NCI-H69 (cell line): ENCODE results near the gene ZNF618.

Experiments
- DNase-seq: peaks from one replicate; lab custom pipeline; 2025; lab: John Stamatoyannopoulos, UW

Gene ZNF618

GRCh38 chr9:113957821-113958341 lies 81.8 kb downstream of the ZNF618 start:
- no peak for DNase-seq

GRCh38 chr9:113958556-113958955 lies 82.4 kb downstream of the ZNF618 start:
- no peak for DNase-seq

GRCh38 chr9:113960768-113961167 lies 84.7 kb downstream of the ZNF618 start:
- DNase-seq = no peak

- DNase-seq = no peak
Measured at GRCh38 chr9:113962396-113962795, 86.3 kb downstream of the ZNF618 start.

GRCh38 chr9:113963017-113963620 lies 87.0 kb downstream of the ZNF618 start:
- DNase-seq = peak; percentile 42

GRCh38 chr9:113963696-113964494 lies 87.8 kb downstream of the ZNF618 start:
- no peak for DNase-seq

GRCh38 chr9:113964495-113965170 lies 88.5 kb downstream of the ZNF618 start:
- no peak for DNase-seq

GRCh38 chr9:113966394-113966793 lies 90.3 kb downstream of the ZNF618 start:
- peak; percentile 10 for DNase-seq

- DNase-seq = no peak
Measured at GRCh38 chr9:113967380-113967779, 91.3 kb downstream of the ZNF618 start.

GRCh38 chr9:113969343-113969742 lies 93.2 kb downstream of the ZNF618 start:
- no peak for DNase-seq

GRCh38 chr9:113973226-113973625 lies 97.1 kb downstream of the ZNF618 start:
- DNase-seq = no peak

- no peak for DNase-seq
Measured at GRCh38 chr9:113973963-113974413, 97.9 kb downstream of the ZNF618 start.

- DNase-seq = no peak
Measured at GRCh38 chr9:113976915-113977314, 100.8 kb downstream of the ZNF618 start.

- DNase-seq = no peak
Measured at GRCh38 chr9:113978725-113979342, 102.7 kb downstream of the ZNF618 start.

GRCh38 chr9:113979343-113980127 lies 103.4 kb downstream of the ZNF618 start:
- no peak for DNase-seq

- no peak for DNase-seq
Measured at GRCh38 chr9:113984639-113985380, 108.7 kb downstream of the ZNF618 start.

GRCh38 chr9:113985968-113986585 lies 110.0 kb downstream of the ZNF618 start:
- DNase-seq = no peak

GRCh38 chr9:113986931-113987330 lies 110.8 kb downstream of the ZNF618 start:
- no peak for DNase-seq

GRCh38 chr9:113987526-113987925 lies 111.4 kb downstream of the ZNF618 start:
- no peak for DNase-seq

- DNase-seq = no peak
Measured at GRCh38 chr9:113988385-113989016, 112.4 kb downstream of the ZNF618 start.
